8988T (cell line): Measurements from ENCODE around the gene DCBLD2.

Experiments used
- DNase-seq: peaks from one replicate; pipeline ENCODE4 v3.0.0; 2011

DCBLD2 gene

GRCh38 chr3:98791341-98792325, 109.9 kb downstream of the DCBLD2 start:
- DNase-seq, result no peak

DNA sequence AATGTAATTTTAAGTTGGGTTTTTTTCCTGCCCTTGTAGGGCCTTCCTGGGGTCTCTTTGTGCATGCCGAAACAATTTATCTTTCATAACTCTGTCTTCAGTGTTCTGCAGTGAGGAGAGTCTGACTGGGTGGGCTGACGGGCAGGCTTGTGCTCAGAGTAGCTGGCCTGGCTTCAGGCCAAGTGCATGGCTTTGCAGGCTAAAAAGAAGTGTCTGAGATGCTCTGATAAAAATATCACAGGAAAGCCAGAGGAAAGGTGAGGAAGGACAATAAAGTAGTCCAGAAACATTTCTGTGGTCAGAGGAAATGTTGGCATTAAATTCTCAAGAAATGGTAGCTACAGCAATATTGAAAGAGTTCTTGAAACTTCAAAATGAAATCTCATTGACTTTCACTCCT, 112.8 kb downstream of the DCBLD2 start:
- no peak for DNase-seq

GRCh38 chr3:98787181-98787580, 114.3 kb downstream of the DCBLD2 start:
- DNase-seq, result no peak

GRCh38 chr3:98786364-98787006, 115.0 kb downstream of the DCBLD2 start:
- no peak for DNase-seq

DNA sequence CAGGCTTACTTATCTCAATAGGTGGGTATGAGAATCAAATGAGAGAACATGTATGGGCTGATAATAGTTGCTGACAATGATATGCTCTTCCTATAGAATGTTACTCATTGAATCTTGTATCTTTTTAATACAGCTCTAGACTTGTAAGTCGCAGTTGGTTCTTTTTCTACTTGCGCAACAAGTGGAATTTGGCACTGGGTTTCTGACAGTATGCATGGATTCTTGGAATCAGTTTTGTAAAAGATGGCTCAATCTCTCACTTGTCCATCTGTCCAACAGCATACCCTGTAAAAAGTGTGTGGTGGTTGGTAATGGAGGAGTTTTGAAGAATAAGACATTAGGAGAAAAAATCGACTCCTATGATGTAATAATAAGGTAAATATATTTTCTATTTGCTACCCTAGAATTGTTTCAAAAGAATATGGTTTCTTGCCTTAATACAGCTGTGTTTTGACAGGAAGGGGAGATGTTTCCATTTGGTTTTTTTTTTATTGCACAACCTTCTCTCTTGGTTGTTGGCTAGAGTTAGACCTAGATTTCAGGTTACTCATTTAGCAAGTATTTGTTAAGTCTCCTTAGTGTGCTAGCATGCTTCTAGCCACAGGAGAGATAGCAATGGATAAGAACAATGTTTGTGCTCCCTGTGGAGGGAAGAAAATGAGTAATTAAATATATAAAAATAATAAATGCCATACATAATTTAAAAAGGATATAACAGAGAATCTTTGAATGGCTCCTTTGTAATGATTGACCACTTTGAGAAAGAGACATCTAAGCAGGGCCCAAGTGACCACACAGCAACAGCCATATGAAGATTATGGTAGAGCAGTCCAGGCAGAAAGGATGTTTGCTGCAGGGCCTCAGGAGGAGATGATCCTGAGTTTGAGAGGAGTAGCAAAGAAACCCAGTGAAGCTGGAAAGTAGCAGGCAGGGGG, 116.6 kb downstream of the DCBLD2 start:
- no peak for DNase-seq

- DNase-seq, result no peak
Observed at GRCh38 chr3:98784042-98784441, 117.5 kb downstream of the DCBLD2 start.

GRCh38 chr3:98782824-98783500, 118.5 kb downstream of the DCBLD2 start:
- no peak for DNase-seq

GRCh38 chr3:98780343-98780742, 121.2 kb downstream of the DCBLD2 start:
- no peak for DNase-seq

DNA sequence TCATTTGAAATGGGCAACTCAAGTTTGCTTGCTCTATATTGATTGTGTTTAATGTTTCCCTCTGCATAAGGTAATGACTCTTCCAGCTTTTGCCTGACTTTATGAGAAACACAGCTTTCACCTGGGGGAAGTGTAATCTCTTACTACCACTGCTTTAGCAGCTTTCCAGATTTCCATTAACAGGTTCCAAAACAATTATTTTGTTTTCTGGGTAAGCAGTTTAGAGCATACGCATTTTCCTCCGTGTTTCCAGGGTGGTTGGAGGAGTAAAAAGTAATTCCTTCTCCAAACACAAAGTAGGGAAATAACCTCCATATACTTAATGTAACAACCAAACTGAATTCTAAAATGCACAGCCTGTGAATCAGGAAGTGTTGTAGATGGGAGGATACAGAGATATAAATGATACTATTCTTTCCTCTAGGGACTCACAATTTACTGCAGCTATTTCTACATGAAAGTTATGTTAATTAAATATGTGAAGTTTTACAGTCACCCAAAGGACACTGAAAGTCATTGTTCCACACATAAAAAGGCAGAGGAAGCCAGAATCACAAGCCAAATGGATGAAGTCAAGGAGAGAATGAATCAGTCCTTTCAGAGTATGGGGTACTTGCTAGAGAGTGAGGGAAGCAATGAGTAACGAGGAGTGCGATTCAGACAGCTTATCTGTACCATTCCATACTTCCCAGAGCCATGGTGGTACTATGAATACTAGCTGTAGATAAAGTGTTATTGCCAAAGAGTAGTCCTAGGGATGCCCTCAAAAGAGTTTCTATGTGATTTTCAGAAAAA, 121.8 kb downstream of the DCBLD2 start:
- no peak for DNase-seq

DNA sequence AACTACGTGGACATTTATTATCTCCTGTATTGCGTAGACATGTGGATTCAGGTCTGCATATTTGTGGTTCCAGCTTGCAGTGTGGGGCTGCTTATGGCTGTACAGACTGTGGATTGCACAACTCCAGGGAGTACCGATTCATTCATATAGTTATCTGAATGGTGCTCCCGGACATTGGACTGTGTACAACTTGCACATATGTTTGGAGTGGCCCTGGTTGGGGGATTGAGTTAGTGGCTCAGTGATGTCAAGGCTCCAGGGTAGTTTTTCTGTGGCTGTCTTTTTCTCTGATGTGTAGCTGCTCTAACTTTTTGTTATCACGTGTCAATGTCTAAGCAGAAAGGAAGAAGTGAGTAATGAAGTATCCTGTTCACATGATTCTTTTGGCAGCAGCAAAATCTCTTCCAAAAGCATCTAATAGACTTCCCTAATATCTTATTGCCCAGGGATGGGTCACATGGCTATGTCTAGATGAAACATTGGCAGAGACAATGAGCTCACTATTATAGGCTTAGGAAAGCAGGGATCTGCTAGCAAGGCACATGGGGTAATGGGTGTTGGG, 122.6 kb downstream of the DCBLD2 start:
- DNase-seq, result no peak

GRCh38 chr3:98778383-98778782, 123.1 kb downstream of the DCBLD2 start:
- no peak for DNase-seq

GRCh38 chr3:98777801-98778220, 123.7 kb downstream of the DCBLD2 start:
- DNase-seq, result no peak

- DNase-seq, result no peak
Observed at GRCh38 chr3:98777286-98777685, 124.2 kb downstream of the DCBLD2 start.

DNA sequence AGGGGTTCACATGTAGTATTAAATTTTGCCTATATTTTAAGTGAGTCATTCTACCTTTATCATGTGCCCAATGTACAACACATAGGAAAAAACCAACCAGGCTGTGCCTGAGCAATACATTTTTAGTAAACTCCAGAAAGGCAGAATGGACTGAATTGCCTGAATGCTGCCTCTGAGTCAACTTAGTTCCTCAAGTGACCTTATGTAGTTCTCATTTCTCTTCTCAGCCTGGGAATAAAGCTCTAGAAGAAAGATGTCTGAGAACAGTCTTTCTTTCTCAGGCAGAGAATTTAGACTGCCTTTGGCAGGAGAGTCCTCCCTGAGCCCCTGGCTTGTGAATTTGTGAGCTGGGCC, 125.4 kb downstream of the DCBLD2 start:
- no peak for DNase-seq

DNA sequence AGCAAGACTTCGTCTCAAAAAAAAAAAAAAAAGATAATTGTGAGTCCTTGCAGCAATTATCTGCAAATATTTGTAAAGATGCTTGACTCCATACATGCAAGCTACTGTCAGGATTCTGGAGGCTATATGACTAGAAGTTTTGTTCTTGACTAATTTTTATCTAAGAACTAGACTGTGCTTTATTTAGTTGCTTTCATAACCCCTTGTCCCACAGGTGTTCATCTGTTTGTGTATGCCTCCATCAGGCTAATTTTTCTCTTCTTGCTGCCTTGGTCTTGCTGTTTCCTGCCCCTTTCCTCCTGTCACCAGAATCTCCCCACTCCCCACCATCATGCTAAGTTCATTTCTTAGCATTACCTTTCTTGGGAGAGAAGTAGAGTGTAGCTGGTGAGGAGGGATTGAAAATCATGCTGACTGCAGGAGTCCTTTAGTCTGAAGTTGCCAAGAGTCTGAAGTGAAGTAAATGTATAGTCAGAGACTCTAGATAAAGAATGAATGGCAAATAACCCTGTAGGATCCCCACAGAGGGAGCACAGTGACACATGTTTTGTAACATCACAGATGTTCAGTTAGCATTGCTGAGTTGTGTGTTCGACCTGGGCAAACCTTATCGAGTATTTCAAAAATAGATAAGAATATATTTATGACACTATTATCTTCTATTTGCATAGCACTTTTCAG, 125.9 kb downstream of the DCBLD2 start:
- DNase-seq, result no peak

DNA sequence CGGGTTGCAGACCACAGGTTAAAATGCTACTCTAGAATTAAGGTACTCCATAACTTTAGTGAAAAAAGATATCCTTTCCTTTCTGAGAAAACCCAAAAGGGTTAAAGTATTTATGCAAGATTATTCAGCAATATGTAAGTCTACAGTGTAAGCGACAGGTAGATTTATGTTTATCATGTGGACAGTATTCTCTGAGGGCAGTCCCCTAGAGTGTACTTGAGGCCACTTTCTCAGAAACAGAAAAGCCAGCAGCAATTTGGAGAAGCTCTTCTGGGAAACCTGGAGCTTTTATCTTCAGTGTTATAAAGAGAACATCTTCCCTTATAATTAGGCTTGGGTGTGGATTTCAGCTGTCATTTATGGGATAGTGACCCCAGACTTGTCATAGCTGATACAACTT, 129.5 kb downstream of the DCBLD2 start:
- DNase-seq, result no peak

- no peak for DNase-seq
Observed at GRCh38 chr3:98770261-98771039, 131.0 kb downstream of the DCBLD2 start.

- DNase-seq, result no peak
Observed at GRCh38 chr3:98769448-98769847, 132.0 kb downstream of the DCBLD2 start.

GRCh38 chr3:98768961-98769360, 132.5 kb downstream of the DCBLD2 start:
- DNase-seq, result no peak

DNA sequence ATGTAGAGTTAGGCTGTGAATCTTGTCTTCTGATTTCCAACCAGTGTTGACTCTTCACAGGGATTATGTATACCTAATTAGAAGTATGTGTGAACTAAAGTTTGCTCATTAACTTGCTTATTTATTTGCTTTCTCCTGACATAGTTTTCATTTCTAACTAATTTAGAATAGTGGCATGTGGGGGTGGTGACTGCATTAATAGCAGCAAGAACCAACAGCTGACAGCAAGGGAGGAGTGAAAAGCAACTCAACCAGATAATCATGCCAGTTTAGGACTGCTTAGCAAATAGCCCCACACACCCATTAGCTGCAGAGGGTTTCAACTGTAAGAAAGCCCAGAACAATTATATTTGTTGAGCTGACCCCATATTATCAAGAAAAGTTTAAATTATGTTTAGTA, 134.6 kb downstream of the DCBLD2 start:
- no peak for DNase-seq
